Mesothelial cell of epicardium (in vitro differentiated cells): ENCODE results near the gene TRABD2A. TPM values are rescaled to one million over a fixed set of nuclear protein-coding genes. Genes with fewer than 3 reads are reported as not detected.

ENCODE experiments used
- DNase-seq, 2 experiments: peaks; one replicate each; pipeline ENCODE4 v3.0.0; 2021; ENCODE audit warnings: low spot score in 2 of 2; ENCODE audit not compliant: unreplicated experiment in 2 of 2
- H3K27ac Mint-ChIP-seq: 2 replicates; pipeline ENCODE4 v1.8.0; 2021; ENCODE audit warnings: mixed read lengths
- H3K27me3 Mint-ChIP-seq: 2 replicates; pipeline ENCODE4 v1.8.0; 2021; ENCODE audit warnings: low read depth, mixed read lengths
- H3K36me3 Mint-ChIP-seq: 2 replicates; pipeline ENCODE4 v1.8.0; 2021; ENCODE audit warnings: mixed read lengths
- H3K4me1 Mint-ChIP-seq: 2 replicates; pipeline ENCODE4 v1.8.0; 2021; ENCODE audit warnings: mixed read lengths
- H3K4me3 Mint-ChIP-seq: 2 replicates; pipeline ENCODE4 v1.8.0; 2021; ENCODE audit warnings: mild to moderate bottlenecking, moderate library complexity, mixed read lengths
- H3K9me3 Mint-ChIP-seq: 2 replicates; pipeline ENCODE4 v1.8.0; 2021; ENCODE audit warnings: mixed read lengths
- CTCF ChIP-seq: fragments of 200-600 bp; sonication (generic); IDR thresholded peaks from one replicate; pipeline ENCODE4 v1.5.0; 2021; ENCODE audit warnings: antibody characterized with exemption; ENCODE audit not compliant: unreplicated experiment
- total RNA-seq: library from RNA; stranded (reverse); gene quantifications from 3 replicates; pipeline ENCODE4 v1.2.1, GENCODE V29; 2021

TRABD2A gene
- total RNA-seq, 1 donor from 2014 or later: 0.45 TPM

- DNase-seq: no peak
- no peak for TF ChIP-seq CTCF
- no peak overlapping the region for H3K27ac Mint-ChIP-seq
- no peak overlapping the region for H3K4me3 Mint-ChIP-seq
- no peaks in the 10 kb centered on the region for H3K4me1 Mint-ChIP-seq
- no peaks in the 10 kb centered on the region for H3K9me3 Mint-ChIP-seq
- no peaks in the 10 kb centered on the region for H3K36me3 Mint-ChIP-seq
- peaks cover 22% of the 10 kb centered on the region for H3K27me3 Mint-ChIP-seq
Observed at GRCh38 chr2:84816426-84817026, 64.4 kb downstream of the TRABD2A start.

DNA sequence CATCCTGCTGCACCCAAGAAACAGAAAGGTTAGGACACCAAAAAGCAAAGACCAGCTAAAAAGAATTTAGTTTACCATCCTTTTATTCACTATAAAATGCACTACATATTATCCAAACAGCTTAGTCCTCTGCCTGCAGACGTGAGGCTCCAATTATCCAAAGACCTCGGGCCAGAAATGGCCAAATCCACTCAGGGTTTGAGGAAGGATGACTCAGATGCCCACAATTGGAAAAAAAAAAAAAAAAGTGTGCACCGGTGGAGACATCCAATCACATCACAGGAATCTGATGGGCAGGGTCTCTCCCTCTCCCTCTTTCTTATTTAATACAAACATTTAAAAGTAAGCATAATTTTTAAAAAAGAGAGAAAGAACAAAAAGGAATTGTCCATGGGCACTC, 65.7 kb downstream of the TRABD2A start:
- no peak overlapping the region for H3K4me3 Mint-ChIP-seq
- no peaks in the 10 kb centered on the region for H3K36me3 Mint-ChIP-seq

GRCh38 chr2:84811839-84812431, 68.9 kb downstream of the TRABD2A start:
- DNase-seq: no peak
- TF ChIP-seq CTCF: no peak

More for the DNA sequence above, 65.7 kb downstream of the TRABD2A start:
- DNase-seq: no peak
- TF ChIP-seq CTCF: no peak
- Mint-ChIP-seq H3K27ac (no peak overlapping the region), H3K4me1 (no peaks in the 10 kb centered on the region), H3K9me3 (no peaks in the 10 kb centered on the region), H3K27me3 (peaks cover 22% of the 10 kb centered on the region)

DNA sequence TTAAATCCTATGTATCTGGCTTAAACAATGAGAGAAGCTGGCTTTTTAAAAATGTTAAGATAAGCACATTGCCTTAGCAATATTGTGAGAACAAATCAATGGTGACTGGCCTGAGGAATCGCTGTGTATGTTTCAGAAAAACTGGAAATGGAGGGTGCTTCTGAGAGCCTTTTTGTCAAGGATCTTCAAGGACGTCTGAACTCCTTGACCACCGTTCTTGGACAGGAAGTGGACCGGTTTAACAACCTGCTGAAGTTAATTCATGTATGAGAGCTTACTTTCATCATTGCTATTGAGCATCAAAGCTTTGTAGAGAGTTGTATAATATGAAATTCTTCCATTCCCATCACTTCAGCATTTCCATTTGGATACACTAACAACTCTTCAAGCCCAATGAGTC, 72.6 kb downstream of the TRABD2A start:
- Mint-ChIP-seq H3K36me3 (no peaks in the 10 kb centered on the region), H3K4me1 (no peaks in the 10 kb centered on the region), H3K9me3 (no peaks in the 10 kb centered on the region), H3K4me3 (no peak overlapping the region), H3K27me3 (peaks cover 8% of the 10 kb centered on the region), H3K27ac (no peak overlapping the region)
- no peak for DNase-seq
- no peak for TF ChIP-seq CTCF

More at GRCh38 chr2:84811839-84812431, 68.9 kb downstream of the TRABD2A start:
- H3K27ac Mint-ChIP-seq: no peak overlapping the region
- H3K27me3 Mint-ChIP-seq: peaks cover 23% of the 10 kb centered on the region
- H3K4me1 Mint-ChIP-seq: no peaks in the 10 kb centered on the region
- H3K4me3 Mint-ChIP-seq: no peak overlapping the region
- H3K36me3 Mint-ChIP-seq: no peaks in the 10 kb centered on the region
- H3K9me3 Mint-ChIP-seq: no peaks in the 10 kb centered on the region

DNA sequence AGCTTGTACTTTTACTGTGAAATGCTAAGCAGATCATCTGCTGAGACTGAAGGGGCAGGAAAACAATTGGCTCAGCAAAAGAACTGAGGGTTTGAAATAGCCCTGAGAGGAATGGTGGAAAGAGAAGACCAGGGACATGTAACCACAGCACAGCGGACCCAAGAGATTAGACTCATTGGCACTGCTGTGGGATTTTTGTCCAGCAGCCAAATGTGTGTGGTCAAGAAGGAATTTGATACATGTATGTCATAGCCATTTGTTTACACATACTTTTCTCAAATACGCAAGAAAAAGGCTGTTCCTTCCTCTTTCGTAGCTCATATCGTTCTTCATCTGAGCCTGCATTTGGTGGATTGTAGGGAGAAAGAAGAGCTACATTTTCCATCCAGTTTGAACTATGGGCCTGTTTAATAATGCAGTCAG, 73.8 kb downstream of the TRABD2A start:
- H3K4me1 Mint-ChIP-seq: no peaks in the 10 kb centered on the region
- no peak for TF ChIP-seq CTCF
- no peak overlapping the region for H3K4me3 Mint-ChIP-seq
- no peaks in the 10 kb centered on the region for H3K36me3 Mint-ChIP-seq
- peaks cover 10% of the 10 kb centered on the region for H3K9me3 Mint-ChIP-seq
- no peak overlapping the region for H3K27ac Mint-ChIP-seq
- peaks cover 5% of the 10 kb centered on the region for H3K27me3 Mint-ChIP-seq
- DNase-seq: no peak
